Measurements from ENCODE around the gene DDX31.

DNA sequence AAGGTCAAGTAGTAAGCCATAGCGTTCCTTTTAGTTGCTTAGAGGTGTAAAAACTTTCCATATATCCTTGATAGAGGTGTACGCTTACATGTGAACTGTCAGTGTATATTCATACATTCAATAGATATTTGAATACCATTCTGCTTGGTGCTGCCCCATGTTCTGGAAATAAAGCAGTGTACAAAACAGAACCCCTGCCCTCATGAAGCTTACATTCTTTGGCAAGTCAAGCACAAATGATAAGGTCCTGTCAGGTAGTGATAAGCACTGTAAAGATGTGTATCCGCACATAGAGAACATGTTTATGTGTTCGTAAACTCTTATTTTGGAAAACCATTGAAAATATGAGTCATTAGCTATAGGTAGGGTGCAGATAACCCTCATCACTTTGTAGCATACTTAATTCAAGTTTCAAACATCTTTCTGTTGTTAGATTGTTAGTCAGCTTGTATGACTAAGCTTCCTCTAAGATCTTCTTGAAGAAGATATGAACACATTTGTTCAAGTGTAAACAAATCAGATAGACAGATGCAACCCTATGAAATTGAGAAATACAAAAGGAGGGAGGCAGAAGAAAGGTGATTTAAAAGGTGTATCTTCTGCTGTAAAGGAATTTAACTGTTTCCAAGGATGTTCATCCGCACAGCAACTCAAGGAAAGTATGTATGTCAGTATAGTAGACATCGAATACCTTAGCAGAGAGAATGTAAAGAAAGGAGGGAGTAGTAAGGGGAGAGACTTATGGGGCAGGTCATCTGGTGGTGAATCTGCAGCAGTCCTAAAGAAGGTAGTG lies 2.0 kb upstream of the DDX31 start:
- TF ChIP-seq CTCF (IDR thresholded peaks at IDR 0.05) (no peak), POLR2A (IDR thresholded peaks at IDR 0.05) (no peak)

All from lower leg skin (tissue), 3 donors.